ENCODE measurements around the gene UBE2E2. TPM values are rescaled to one million over a fixed set of nuclear protein-coding genes. Genes with fewer than 3 reads are reported as not detected.

Gene UBE2E2
- total RNA-seq, 1 donor from 2014 or later: 55.8 TPM

DNA sequence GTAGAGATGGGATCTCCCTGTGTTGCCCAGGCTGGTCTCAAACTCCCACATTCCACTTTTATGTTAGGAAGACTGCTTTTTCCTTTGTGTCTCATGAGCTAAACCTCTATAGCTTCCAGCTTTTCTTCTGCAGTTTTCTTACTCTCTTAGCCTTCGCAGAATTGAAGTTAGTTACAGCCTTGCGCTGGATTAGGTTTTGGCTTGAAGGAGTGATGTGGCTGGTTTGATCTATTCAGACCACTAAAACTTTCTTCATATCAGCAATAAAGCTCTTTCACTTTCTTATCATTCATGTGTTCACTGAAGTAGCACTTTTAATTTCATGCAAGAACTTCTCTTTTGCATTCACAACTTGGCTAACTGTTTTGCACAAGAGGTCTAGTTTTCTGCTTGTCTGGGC, 254.6 kb downstream of the UBE2E2 start:
- Mint-ChIP-seq H3K27ac (no peak overlapping the region), H3K4me1 (ENCODE audit: unreplicated experiment) (peaks cover 16% of the 10 kb centered on the region), H3K9me3 (peaks cover 12% of the 10 kb centered on the region), H3K4me3 (no peak overlapping the region), H3K27me3 (no peaks in the 10 kb centered on the region), H3K36me3 (peaks cover 5% of the 10 kb centered on the region)
- DNase-seq (ENCODE audit: extremely low spot score, unreplicated experiment): no peak
- TF ChIP-seq CTCF (conservative IDR thresholded peaks at IDR 0.05): no peak

DNA sequence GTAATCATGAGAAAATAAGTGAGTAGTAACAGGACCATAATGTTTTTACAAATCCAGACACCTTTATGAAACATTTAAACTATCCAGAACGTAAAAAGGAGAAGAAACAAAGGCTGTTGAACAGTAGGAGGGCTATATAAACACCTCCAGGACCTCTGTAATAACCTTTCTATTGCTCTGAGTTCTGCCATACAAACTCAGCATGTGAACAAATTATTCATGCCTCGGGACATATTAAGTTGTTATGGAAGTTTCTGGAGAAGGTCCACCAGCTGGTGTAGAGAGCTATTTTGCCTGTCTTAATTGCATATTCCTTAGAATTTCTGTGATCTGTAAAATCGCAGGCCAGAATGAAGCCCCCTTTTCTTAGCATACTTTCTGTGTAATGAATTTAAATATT, 256.3 kb downstream of the UBE2E2 start:
- Mint-ChIP-seq H3K4me1 (ENCODE audit: unreplicated experiment) (peaks cover 16% of the 10 kb centered on the region), H3K4me3 (no peak overlapping the region), H3K36me3 (peaks cover 5% of the 10 kb centered on the region), H3K27me3 (no peaks in the 10 kb centered on the region), H3K27ac (no peak overlapping the region), H3K9me3 (peaks cover 12% of the 10 kb centered on the region)
- no peak for DNase-seq (ENCODE audit: extremely low spot score, unreplicated experiment)
- TF ChIP-seq CTCF (conservative IDR thresholded peaks at IDR 0.05): no peak

GRCh38 chr3:23459889-23460546, 256.9 kb downstream of the UBE2E2 start:
- Mint-ChIP-seq H3K4me3 (no peak overlapping the region), H3K9me3 (peaks cover 12% of the 10 kb centered on the region), H3K36me3 (peaks cover 5% of the 10 kb centered on the region), H3K4me1 (ENCODE audit: unreplicated experiment) (peaks cover 16% of the 10 kb centered on the region), H3K27me3 (no peaks in the 10 kb centered on the region), H3K27ac (no peak overlapping the region)
- DNase-seq (ENCODE audit: extremely low spot score, unreplicated experiment): no peak
- no peak for TF ChIP-seq CTCF (conservative IDR thresholded peaks at IDR 0.05)

DNA sequence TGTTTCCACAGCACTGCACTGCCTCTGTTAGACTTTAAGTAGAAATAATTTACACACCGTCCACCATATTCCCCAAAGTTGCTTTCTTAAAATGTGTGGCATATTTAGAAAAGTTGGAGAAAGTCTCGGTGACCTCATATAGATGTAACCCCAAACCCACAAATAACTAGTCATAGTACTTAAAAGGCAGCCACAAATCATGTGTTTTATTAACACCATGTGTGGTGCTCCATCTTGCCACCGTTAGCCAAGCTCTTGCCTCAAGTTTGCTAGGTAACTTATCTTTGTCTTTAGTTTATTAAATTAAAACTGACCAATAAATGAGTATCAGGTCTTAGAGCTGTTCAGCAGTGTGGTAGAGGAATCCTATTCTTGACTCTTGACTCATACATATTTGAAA, 257.9 kb downstream of the UBE2E2 start:
- Mint-ChIP-seq H3K4me1 (ENCODE audit: unreplicated experiment) (peaks cover 16% of the 10 kb centered on the region), H3K27me3 (no peaks in the 10 kb centered on the region), H3K4me3 (no peak overlapping the region), H3K27ac (no peak overlapping the region), H3K9me3 (peaks cover 9% of the 10 kb centered on the region), H3K36me3 (peaks cover 5% of the 10 kb centered on the region)
- DNase-seq (ENCODE audit: extremely low spot score, unreplicated experiment): no peak
- TF ChIP-seq CTCF (conservative IDR thresholded peaks at IDR 0.05): no peak

DNA sequence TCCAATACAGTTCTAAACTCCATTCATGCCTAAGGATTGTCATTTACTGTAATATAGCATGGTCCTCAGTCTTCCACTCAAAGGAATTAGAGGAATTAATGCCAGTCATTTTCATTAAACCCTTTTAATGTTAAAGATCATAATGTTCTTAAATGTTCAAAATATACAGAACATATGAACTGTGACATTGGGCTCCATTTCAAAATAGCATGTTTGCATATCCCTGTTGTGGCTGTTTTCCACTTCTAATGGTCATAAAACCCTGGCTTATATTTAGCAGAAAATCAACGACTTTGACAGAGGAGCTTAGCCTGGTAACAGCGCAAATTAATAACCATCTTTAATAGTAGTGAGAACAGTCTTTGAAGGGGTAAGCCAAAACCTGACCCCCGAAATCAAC, 260.7 kb downstream of the UBE2E2 start:
- H3K36me3 Mint-ChIP-seq: no peaks in the 10 kb centered on the region
- H3K27me3 Mint-ChIP-seq: no peaks in the 10 kb centered on the region
- H3K27ac Mint-ChIP-seq: no peak overlapping the region
- TF ChIP-seq CTCF (conservative IDR thresholded peaks at IDR 0.05): no peak
- H3K4me3 Mint-ChIP-seq: no peak overlapping the region
- peaks cover 16% of the 10 kb centered on the region for H3K4me1 Mint-ChIP-seq (ENCODE audit: unreplicated experiment)
- H3K9me3 Mint-ChIP-seq: peaks cover 7% of the 10 kb centered on the region
- no peak for DNase-seq (ENCODE audit: extremely low spot score, unreplicated experiment)

- Mint-ChIP-seq H3K36me3 (no peaks in the 10 kb centered on the region), H3K4me1 (ENCODE audit: unreplicated experiment) (no peaks in the 10 kb centered on the region)
- TF ChIP-seq CTCF (conservative IDR thresholded peaks at IDR 0.05): no peak
Measured at GRCh38 chr3:23465569-23465968, 262.4 kb downstream of the UBE2E2 start.

More at GRCh38 chr3:23465569-23465968, 262.4 kb downstream of the UBE2E2 start:
- DNase-seq (ENCODE audit: extremely low spot score, unreplicated experiment): no peak
- Mint-ChIP-seq H3K27ac (no peak overlapping the region), H3K9me3 (peaks cover 7% of the 10 kb centered on the region), H3K27me3 (no peaks in the 10 kb centered on the region), H3K4me3 (no peak overlapping the region)
